GM18951 (cell line): Measurements from ENCODE around the gene LILRB1.
"Not testable (repeated sequence)": the region's sequence is repeated elsewhere in the genome, so short reads cannot be mapped to it uniquely, and the experiment has no call there.

ENCODE experiments used
- POLR2A ChIP-seq: IDR thresholded peaks from 4 replicates; pipeline ENCODE4 v1.6.1; 2011; ENCODE audit warnings: mild to moderate bottlenecking; ENCODE audit not compliant: insufficient read length, insufficient read depth; ENCODE audit errors: extremely low read depth
- in situ Hi-C: fragments of 300-500 bp; cut with MboI; formaldehyde crosslinking; loops from one replicate; pipeline ENCODE4 v1.12.0; 2022; ENCODE audit warnings: low sequenced_read_pairs, mixed read lengths, inconsistent platforms; ENCODE audit not compliant: unreplicated experiment

Gene LILRB1

DNA sequence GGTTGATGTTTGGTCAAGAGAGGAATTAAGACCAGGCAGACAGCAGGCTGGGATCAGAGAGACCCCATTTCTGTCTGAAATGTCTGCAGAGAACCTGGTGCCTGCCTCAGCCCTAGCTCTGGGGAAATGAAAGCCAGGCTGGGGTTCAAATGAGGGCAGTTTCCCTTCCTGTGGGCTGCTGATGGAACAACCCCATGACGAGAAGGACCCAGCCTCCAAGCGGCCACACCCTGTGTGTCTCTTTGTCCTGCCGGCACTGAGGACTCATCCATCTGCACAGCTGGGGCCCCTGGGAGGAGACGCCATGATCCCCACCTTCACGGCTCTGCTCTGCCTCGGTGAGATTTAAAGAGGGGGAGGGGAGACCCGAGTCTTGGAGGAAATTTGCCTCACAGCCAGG, 32.4 kb downstream of the LILRB1 start, which contains the start of gene LILRB4:
TSS of gene LILRB4 (plus strand) at position 256 of the 400 bp plus-strand sequence. CDS start at position 305, 49 bp downstream.
- TF ChIP-seq POLR2A, result peak; percentile 48
- in situ Hi-C loops, result no loop called here

DNA sequence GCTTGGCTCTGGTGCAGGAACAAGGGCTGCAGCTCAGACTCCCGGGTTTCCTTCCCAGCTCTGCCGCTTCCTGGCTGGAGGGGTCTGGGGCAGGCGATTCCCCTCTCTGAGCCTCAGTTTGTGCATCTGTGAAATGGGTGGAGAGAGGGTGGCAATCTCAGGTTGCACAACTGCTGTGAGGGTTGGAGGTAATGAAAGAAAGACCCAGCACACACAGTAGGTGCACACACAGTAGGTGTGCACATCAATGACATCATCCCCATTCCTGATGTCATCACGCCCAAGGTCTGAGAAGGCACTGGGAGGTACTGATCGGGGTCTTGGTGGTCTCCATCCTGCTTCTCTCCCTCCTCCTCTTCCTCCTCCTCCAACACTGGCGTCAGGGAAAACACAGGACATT, 35.2 kb downstream of the LILRB1 start:
- in situ Hi-C loops, result no loop called here

DNA sequence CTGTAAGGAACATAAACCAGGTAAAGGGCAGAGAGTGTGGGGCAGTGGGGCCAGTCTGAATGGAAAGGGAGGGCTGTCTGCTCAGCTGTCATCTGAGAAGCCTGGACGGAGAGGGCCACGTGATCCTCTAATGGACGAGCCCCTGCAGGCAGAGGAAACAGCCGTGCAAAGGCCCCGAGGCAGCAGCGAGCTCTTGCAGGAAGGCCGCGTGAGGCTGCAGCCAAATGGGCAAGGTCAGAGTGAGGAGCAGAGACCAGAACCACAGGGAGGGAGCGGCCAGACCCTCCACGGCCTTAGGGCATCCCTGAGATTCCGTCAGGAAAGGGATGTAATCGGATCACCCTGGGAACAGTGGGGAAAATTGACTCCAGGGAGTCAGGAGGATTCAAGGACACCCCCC, 36.9 kb downstream of the LILRB1 start:
- TF ChIP-seq POLR2A, result no peak
- in situ Hi-C loops, result no loop called here

More for the DNA sequence above, 35.2 kb downstream of the LILRB1 start:
- no peak for TF ChIP-seq POLR2A

DNA sequence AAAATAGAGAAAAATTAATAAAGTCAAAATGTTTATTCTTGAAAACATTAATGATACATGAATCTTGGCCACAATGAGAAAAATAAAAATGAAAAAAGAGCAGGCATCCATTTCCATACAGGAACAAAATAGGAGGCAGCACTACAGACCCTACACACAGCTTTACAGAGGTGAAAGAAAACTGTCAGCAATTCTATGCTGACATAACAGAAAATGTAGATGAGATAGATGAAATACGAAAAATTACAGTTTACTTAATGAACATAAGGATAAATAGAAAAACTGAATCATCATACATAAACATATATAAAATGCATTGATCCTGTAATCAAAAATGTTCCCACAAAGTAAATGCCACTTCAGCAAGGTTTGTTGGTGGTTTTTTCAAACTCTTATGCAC, 38.1 kb downstream of the LILRB1 start:
- no peak for TF ChIP-seq POLR2A
- in situ Hi-C loops, result no loop called here

DNA sequence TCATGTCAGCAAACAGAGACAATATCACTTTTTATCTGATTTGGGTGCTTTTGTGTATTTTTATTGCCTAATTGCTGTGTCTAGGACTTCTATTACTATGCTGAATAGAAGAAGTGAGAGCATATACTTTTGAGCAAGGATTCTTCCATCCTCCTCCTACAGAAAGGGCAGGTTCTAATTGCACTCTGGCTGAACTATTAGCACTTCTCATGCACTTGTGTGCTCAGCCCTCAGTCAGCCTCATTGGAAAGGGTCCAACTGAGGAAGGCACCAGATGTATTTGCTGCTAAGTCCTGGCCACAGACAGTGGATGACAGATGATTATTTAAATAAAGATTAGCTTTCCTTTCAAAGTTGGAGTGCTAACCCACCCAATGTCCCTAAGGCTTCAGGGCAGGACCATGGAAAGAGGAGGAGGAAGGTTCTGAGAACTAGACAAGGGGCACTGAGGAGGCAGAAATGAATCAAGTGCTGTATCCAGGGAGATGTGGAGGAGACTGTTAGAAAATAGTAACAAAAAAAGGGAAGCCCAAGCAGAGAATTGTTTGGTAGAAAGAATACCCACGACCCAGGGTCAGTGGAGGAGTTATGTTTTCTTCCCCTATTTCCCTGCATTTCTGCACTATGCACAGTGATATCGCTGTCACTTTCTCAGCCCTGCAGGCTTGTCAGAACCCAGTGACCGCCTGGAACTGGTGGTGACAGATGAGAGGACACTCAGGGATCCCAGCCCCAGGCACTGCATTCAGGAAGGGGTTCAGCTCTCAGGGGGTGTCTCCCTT, 40.5 kb downstream of the LILRB1 start:
- in situ Hi-C loops, result no loop called here

DNA sequence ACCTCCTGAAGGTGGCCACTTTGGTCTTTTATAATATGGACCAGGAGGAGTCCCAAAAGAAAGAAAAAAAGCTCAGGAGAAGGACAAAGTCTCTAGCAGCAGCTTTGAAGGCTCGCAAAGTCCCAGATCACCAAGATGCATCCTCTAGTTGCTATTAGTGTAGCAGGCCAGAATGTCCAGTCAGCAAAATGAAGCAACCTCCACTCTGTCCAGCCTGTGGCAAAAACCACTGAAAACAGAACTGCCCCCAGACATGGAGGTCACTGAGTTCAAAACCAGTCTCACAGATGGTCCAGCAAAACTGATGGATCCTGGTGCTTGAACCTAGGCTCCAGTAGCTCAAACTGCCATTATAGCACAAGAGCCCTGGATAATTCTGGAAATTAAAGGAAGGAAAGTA, 42.9 kb downstream of the LILRB1 start:
- TF ChIP-seq POLR2A, result no peak
- in situ Hi-C loops, result no loop called here

More for the DNA sequence above, 40.5 kb downstream of the LILRB1 start:
- TF ChIP-seq POLR2A, result no peak

DNA sequence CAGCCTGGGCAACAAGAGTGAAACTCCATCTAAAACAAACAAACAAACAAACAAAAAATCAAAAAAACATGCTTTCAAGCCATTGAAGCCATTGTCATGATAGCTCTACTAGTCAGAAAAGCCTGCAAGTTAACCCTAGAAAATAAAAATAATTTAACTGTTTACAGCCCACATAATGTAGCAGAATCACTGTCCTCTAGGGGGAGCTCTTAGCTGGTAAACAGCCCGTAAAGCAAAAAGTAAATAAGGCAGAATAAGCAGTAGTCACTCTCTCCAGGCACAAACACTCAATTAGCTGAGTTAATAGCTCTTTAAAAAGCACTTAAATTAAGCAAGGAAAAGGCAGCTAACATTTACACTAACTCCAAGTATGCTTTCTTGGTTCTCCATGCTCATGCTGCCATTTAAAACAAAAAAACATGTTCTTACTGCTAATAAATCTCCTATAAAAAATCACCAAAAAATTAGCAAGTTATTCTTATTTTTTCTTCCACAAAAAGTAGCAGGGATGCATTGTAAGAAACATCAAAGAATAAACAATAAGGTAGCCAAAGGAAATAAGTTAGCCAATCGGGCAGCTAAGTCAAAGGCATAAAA, 43.8 kb downstream of the LILRB1 start:
- in situ Hi-C loops, result no loop called here
- TF ChIP-seq POLR2A, result no peak

DNA sequence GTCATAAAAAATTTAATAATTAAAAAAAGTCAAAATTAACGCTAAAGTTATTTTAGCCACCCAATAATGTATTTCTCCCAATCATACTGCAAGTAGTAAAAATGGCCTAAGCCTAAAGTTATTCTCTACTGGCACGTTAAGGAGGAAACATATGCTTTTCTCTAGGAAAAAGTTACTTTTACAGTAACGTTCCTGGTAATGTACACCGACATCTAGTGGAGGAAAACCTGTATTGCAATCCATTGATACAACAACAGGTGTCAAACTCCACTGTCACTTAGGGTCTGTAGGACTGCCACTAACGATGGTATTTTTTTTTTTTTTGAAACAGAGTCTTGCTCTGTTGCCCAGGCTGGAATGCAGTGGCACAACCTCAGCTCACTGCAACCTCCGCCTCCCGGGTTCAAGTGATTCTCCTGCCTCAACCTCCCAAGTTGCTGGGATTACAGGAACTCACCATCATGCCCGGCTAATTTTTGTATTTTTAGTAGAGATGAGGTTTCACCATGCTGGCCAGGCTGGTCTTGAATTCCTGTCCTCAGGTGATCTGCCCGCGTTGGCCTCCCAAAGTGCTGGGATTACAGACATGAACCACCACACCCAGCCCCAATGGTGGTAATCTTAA, 46.0 kb downstream of the LILRB1 start:
- in situ Hi-C loops, result not testable (repeated sequence)

DNA sequence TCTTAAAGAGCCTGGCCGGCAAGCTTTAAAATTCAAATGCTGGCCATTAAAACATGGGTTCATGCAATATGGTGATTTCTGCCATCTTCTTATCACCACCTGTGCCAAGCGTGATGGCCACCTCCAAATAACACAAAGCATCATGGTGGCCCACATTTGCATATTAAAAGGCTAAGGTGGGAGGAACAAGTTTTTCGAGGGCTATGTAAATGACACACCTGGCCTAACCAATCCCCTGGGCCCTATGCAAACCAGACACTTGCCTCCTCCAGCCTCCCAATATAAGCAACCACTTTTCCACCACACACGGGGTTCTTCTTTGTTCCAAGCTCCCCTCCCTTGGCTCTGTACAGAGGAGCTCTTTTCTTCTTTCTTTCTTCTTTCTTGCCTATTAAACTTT, 46.9 kb downstream of the LILRB1 start:
- TF ChIP-seq POLR2A, result no peak
- in situ Hi-C loops, result no loop called here

DNA sequence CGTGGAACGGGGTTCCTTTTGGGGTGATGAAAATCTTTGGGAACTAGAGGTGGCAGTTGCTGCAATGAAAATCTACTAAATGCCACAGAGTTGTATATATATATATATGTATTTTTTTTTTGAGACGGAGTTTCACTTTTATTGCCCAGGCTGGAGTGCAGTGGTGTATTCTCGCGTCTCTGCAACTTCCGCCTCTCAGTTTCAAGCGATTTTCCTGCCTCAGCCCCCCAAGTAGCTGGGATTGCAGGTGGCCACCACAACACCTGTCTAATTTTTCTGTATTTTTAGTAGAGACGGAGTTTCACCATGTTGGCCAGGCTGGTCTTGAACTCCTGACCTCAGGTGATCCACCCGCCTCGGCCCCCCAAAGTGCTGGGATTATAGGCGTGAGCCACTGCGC, 51.3 kb downstream of the LILRB1 start:
- in situ Hi-C loops, result not testable (repeated sequence)

DNA sequence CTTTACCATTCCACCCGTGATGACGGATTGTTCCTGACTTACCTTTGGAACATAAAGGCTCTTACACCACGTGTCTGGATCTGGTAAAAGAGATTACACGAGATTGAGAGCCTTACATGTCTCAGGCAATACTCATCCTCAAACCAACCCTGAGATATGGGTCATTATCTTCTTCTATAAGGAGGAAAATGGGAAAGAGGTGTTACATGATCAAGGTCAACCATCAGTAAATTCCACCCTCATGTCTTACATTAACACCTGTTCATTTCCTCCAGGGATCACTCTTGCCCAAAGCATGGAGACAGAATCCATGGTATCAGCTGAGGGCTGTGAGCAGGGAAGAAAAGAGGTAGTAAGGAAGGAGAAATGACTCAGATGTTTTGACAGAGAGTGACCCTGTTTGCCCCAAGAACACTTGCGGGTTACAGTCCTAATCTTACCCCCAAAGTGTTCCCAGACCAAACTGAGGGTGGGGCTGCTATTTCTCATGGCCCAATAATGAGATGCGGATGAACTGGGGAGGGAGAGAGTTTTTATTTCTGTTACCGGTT, 52.1 kb downstream of the LILRB1 start:
- no peak for TF ChIP-seq POLR2A
- in situ Hi-C loops, result no loop called here

DNA sequence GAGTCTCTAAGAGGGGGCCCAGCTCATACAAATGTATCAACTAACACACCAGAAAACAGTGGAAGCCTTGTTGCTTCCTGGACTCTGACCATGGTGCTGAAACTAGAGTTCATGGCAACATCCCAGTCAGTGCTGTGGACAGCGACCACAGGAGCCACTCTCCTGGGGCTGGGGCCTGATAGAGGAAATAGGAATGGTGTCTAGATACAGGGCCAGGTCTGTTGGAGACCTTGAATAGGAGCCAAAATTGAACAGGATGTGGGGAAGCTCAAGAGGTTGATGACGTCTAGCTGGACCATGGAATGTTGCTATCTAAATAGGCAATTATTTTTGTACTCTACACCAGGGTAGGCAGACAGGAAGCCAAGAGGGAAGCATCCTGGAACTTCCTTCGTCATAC, 54.2 kb downstream of the LILRB1 start:
- in situ Hi-C loops, result no loop called here
- TF ChIP-seq POLR2A, result no peak
